ENCODE results near the gene ZDHHC21. TPM values are rescaled to one million over a fixed set of nuclear protein-coding genes. Genes with fewer than 3 reads are reported as not detected.
A peak's percentile ranks its signal among the peaks of the same experiment; 100 is the strongest.

ZDHHC21 gene
- total RNA-seq (2014; rRNA removed; shearing (Covaris generic)), result 2.7 and 4.1 TPM in 2 replicates

GRCh38 chr9:14693251-14693861 lies at the start of gene ZDHHC21:
Gene ZDHHC21, minus strand, starts transcription at chr9:14693432. Its CDS starts 19,092 bp downstream, at chr9:14674340.
- peak; percentile 64 for DNase-seq (ENCODE audit: low read depth)

- no peak for DNase-seq (ENCODE audit: low read depth)
Observed at GRCh38 chr9:14741369-14741768, 48.1 kb upstream of the ZDHHC21 start.

- DNase-seq (ENCODE audit: low read depth), result no peak
Observed at GRCh38 chr9:14733133-14733532, 39.9 kb upstream of the ZDHHC21 start.

- DNase-seq (ENCODE audit: low read depth), result no peak
Observed at GRCh38 chr9:14731294-14731981, 38.2 kb upstream of the ZDHHC21 start.

- DNase-seq (ENCODE audit: low read depth), result no peak
Observed at GRCh38 chr9:14730461-14730898, 37.2 kb upstream of the ZDHHC21 start.

- no peak for DNase-seq (ENCODE audit: low read depth)
Observed at GRCh38 chr9:14723301-14723700, 30.1 kb upstream of the ZDHHC21 start.

- no peak for DNase-seq (ENCODE audit: low read depth)
Observed at GRCh38 chr9:14722391-14723035, 29.3 kb upstream of the ZDHHC21 start, which contains the start of gene CER1. Gene CER1, minus strand, starts transcription at chr9:14722733. Its CDS starts 61 bp downstream, at chr9:14722672.

- no peak for DNase-seq (ENCODE audit: low read depth)
Observed at GRCh38 chr9:14719231-14719923, 26.1 kb upstream of the ZDHHC21 start.

GRCh38 chr9:14715102-14715501 lies 21.9 kb upstream of the ZDHHC21 start:
- DNase-seq (ENCODE audit: low read depth), result no peak

- DNase-seq (ENCODE audit: low read depth), result no peak
Observed at GRCh38 chr9:14713187-14713767, 20.0 kb upstream of the ZDHHC21 start.

- DNase-seq (ENCODE audit: low read depth), result no peak
Observed at GRCh38 chr9:14710804-14711203, 17.6 kb upstream of the ZDHHC21 start.

- no peak for DNase-seq (ENCODE audit: low read depth)
Observed at GRCh38 chr9:14706530-14707140, 13.4 kb upstream of the ZDHHC21 start.

- DNase-seq (ENCODE audit: low read depth), result no peak
Observed at GRCh38 chr9:14705079-14705478, 11.8 kb upstream of the ZDHHC21 start.

- no peak for DNase-seq (ENCODE audit: low read depth)
Observed at GRCh38 chr9:14704281-14704680, 11.0 kb upstream of the ZDHHC21 start.

GRCh38 chr9:14702200-14702720 lies 9.0 kb upstream of the ZDHHC21 start:
- DNase-seq (ENCODE audit: low read depth), result no peak

GRCh38 chr9:14692470-14693250 lies 572 bp downstream of the ZDHHC21 start:
- DNase-seq (ENCODE audit: low read depth), result peak; percentile 2

GRCh38 chr9:14690948-14691730 lies 2.1 kb downstream of the ZDHHC21 start:
- DNase-seq (ENCODE audit: low read depth), result no peak

- DNase-seq (ENCODE audit: low read depth), result peak; percentile 36
Observed at GRCh38 chr9:14687042-14687719, 6.1 kb downstream of the ZDHHC21 start.

- DNase-seq (ENCODE audit: low read depth), result no peak
Observed at GRCh38 chr9:14686168-14686567, 7.1 kb downstream of the ZDHHC21 start.

Measured in RPMI7951 (cell line).